AG09309 (cell line): Measurements from ENCODE around the gene NMU.
"Not testable (repeated sequence)": the region's sequence is repeated elsewhere in the genome, so short reads cannot be mapped to it uniquely, and the experiment has no call there.

Experiments used
- DNase-seq: peaks from one replicate; pipeline ENCODE4 v3.0.0-alpha.2; 2010; ENCODE audit warnings: low read depth
- H3K4me3 ChIP-seq: 2 replicates; pipeline ENCODE4 v1.5.1; 2011; ENCODE audit warnings: mild to moderate bottlenecking, low read depth, low read length, moderate library complexity; ENCODE audit not compliant: control insufficient read depth
- CTCF ChIP-seq: IDR thresholded peaks from 2 replicates; pipeline ENCODE4 v1.5.1; 2011; ENCODE audit warnings: mild to moderate bottlenecking, low read depth, low read length, inconsistent platforms; ENCODE audit not compliant: insufficient read depth, control insufficient read depth; ENCODE audit errors: missing control alignments

Gene NMU

GRCh38 chr4:55598641-55599040 is 37.5 kb downstream of the NMU start:
- no peak for DNase-seq
- H3K4me3 ChIP-seq: no peak overlapping the region
- TF ChIP-seq CTCF: no peak

GRCh38 chr4:55592014-55592413 is 44.1 kb downstream of the NMU start, which contains the start of gene PDCL2:
TSS of gene PDCL2 (minus strand) at chr4:55592245. CDS start at chr4:55592109, 136 bp downstream.
- no peak for DNase-seq
- no peak within 1 kb of the TSS for H3K4me3 ChIP-seq
- TF ChIP-seq CTCF: no peak

GRCh38 chr4:55588160-55588559 is 47.9 kb downstream of the NMU start:
- no peak for DNase-seq

GRCh38 chr4:55582773-55583172 is 53.3 kb downstream of the NMU start:
- not testable (repeated sequence) for H3K4me3 ChIP-seq, DNase-seq

More at GRCh38 chr4:55588160-55588559, 47.9 kb downstream of the NMU start:
- no peak overlapping the region for H3K4me3 ChIP-seq
- no peak for TF ChIP-seq CTCF

GRCh38 chr4:55578341-55579010 is 57.6 kb downstream of the NMU start:
- TF ChIP-seq CTCF: no peak
- DNase-seq: no peak
- no peak overlapping the region for H3K4me3 ChIP-seq

- no peak overlapping the region for H3K4me3 ChIP-seq
- no peak for DNase-seq
- TF ChIP-seq CTCF: no peak
These were observed 60.6 kb downstream of the NMU start for GRCh38 chr4:55575513-55575912.

GRCh38 chr4:55574252-55574651 is 61.8 kb downstream of the NMU start:
- no peak overlapping the region for H3K4me3 ChIP-seq
- TF ChIP-seq CTCF: no peak
- no peak for DNase-seq
